Ectodermal cell (in vitro differentiated cells): Measurements from ENCODE around the gene HIPK4.

Experiments used
- H3K27ac ChIP-seq: 2 replicates; pipeline ENCODE4 v1.7.0; 2013; ENCODE audit warnings: mild to moderate bottlenecking, low read depth, low read length; ENCODE audit not compliant: insufficient read depth, poor library complexity, severe bottlenecking
- H3K27me3 ChIP-seq: 2 replicates; pipeline ENCODE4 v1.7.0; 2013; ENCODE audit warnings: mild to moderate bottlenecking, low read length; ENCODE audit not compliant: insufficient read depth, control insufficient read depth, poor library complexity, severe bottlenecking
- H3K36me3 ChIP-seq: one replicate; pipeline ENCODE4 v1.7.0; 2013; ENCODE audit warnings: low read length; ENCODE audit not compliant: control insufficient read depth, insufficient read depth
- H3K4me1 ChIP-seq: one replicate; pipeline ENCODE4 v1.7.0; 2013; ENCODE audit warnings: low read length; ENCODE audit not compliant: control insufficient read depth, insufficient read depth
- H3K4me3 ChIP-seq: 2 replicates; pipeline ENCODE4 v1.7.0; 2013; ENCODE audit warnings: low read depth, low read length, control low read depth; ENCODE audit not compliant: insufficient read depth
- H3K9me3 ChIP-seq: 2 replicates; pipeline ENCODE4 v1.7.0; 2013; ENCODE audit warnings: mild to moderate bottlenecking, low read length, moderate library complexity; ENCODE audit not compliant: control insufficient read depth
- WGBS, 2 experiments: methylation state at CpG; one replicate each; pipeline ENCODE4 v1.1.7; 2013; ENCODE audit warnings: missing lambda C conversion rate in 2 of 2; 5-methylcytosine and 5-hydroxymethylcytosine counted together

Gene HIPK4

DNA sequence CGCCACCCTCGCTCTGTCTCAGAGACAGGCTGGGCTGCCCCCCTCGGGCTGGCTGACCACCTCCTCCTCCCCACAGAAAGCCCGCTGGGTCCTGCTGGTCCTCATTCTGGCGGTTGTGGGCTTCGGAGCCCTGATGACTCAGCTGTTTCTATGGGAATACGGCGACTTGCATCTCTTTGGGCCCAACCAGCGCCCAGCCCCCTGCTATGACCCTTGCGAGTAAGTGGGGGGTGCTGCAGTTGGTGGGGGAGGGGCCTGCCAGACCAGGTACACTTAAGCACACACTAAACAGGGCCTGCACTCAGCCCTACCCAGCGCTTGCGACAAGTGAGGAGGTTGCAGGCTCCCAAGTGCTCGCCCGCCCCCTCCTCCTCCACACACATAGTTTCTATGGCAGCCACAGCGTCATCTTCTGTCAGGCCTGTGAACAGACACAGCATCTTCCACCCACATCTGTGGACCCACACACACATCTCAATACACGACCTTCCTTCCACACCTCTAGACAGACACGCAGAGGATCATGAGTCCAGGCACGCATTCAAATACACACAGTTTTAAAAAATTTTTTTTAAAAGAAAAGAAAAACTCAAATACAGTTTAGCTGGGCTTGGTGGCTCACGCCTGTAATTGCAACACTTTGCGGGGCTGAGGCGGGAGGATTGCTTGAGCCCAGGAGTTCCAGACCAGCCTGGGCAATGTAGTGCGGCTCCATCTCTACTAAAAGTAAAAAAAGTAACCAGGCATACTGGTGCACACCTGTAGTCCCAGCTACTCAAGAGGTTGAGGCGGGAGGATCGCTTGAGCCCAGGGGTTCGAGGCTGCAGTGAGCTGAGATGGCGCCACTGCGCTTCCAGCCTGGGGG is 23.1 kb downstream of the HIPK4 start:
- WGBS, 2 experiments = 39 to 43% methylated on average over 27 of the region's 27 CpGs
- Histone ChIP-seq H3K27ac (no peak overlapping the region), H3K4me1 (no peaks in the 10 kb centered on the region), H3K9me3 (no peaks in the 10 kb centered on the region), H3K27me3 (no peaks in the 10 kb centered on the region), H3K4me3 (peak overlapping the region; percentile 45), H3K36me3 (peaks cover 12% of the 10 kb centered on the region)

DNA sequence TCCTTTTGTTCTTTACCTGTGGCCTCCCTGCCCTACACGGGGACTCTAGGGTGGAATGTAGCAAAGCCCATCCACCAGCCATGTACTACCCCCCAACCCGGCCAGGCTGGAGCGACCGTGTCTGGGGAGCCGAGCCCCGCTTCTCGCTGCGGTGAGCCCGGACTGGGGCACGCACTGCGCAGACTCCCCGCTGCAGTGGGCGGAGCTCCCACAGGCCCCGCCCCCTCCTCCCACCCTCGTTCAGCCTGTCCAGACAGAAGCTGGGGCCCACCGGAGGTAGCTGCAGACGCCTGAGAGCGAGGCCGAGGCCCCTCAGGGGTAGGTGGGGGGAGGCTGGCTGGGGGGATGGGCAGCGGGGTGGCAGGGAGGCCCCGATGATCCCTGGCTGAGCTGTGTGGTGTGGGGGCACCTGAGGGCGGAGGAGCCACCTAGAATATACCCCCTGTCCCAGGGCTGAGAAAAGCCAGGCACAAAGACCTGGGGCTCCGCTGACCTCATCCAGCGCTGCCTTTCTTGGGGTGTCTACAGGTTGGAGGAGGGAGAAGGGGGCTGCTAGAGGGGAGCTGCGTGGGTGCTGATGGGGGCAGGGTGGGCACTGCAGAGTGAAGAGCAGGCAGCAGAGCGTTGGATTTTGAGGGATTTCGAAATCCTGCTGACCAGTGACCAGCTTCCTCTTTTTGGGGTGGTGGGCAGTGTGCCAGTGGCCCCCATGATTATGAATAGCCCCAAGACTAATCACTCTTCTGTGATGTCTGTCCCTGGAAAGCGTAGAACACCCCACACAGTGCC is 24.2 kb downstream of the HIPK4 start:
- Histone ChIP-seq H3K4me3 (peak overlapping the region; percentile 45), H3K4me1 (no peaks in the 10 kb centered on the region), H3K27ac (no peak overlapping the region), H3K36me3 (peaks cover 12% of the 10 kb centered on the region), H3K9me3 (no peaks in the 10 kb centered on the region), H3K27me3 (no peaks in the 10 kb centered on the region)
- whole genome bisulfite sequencing, 2 experiments = 4 to 6% methylated on average over 28 of the region's 28 CpGs

DNA sequence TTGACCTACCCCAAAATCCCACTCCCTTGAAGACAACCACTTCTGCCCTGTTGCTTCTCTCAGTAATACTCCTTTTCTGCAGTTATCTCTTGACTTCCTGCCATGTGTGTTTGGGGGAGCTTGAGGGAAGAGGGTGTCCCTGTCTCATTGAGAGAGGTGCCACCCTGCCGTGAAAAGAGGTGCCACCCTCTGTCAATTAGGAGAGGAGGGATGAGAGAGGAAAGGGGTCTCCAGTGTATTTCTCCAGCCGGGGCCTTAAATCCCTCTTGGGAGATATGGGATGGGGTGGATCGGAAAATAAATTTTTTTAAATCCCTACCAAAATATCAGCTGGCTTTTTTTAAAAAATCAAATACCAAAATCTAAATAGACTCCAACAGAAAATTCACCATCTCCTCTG is 25.0 kb downstream of the HIPK4 start:
- no peak overlapping the region for H3K27ac ChIP-seq
- H3K27me3 ChIP-seq = no peaks in the 10 kb centered on the region
- peaks cover 12% of the 10 kb centered on the region for H3K36me3 ChIP-seq
- H3K4me3 ChIP-seq = no peak overlapping the region
- 83 to 87% methylated on average over 2 to 3 of the region's 3 CpGs for WGBS, 2 experiments
- H3K9me3 ChIP-seq = no peaks in the 10 kb centered on the region
- H3K4me1 ChIP-seq = no peaks in the 10 kb centered on the region

DNA sequence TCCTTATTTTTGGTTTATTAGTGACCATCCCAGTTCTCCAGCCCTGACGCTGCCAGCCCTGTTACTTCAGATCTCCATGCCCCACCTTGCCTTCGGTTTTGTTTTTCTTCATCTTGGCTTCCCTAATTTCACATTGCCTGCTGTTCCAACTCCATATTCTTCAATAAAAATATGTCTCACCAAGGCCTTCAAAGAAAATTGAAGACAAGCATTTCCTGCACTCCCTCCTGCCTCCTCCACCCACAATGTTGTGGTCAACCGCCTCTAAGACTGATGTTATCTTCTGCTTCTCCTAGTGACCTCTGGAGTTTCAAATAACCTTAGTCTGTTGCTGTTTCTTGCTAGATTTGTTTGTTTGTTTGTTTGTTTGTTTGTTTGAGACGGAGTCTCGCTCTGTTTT is 26.9 kb downstream of the HIPK4 start:
- H3K9me3 ChIP-seq = no peaks in the 10 kb centered on the region
- no peak overlapping the region for H3K27ac ChIP-seq
- H3K36me3 ChIP-seq = peaks cover 3% of the 10 kb centered on the region
- H3K4me1 ChIP-seq = no peaks in the 10 kb centered on the region
- 90 to 95% methylated on average over 5 of the region's 5 CpGs for WGBS, 2 experiments
- H3K4me3 ChIP-seq = no peak overlapping the region
- no peaks in the 10 kb centered on the region for H3K27me3 ChIP-seq

DNA sequence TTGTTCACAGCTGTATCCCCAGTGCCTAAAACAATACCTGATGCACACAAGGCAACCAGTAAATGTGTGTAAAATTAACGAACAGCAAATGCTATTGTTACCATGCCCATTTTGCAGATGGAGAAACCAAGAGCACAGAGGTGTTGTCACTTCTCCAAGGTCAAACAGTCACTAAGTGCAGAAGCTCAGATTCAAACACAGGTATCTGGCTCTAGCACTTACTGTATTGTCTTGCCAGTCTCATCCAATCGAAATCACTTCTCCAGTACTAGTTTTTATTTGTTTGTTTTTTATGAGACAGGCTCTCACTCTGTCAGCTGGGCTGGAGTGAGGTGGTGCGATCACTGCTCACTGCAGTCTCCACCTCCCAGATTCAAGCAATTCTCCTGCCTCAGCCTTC is 27.8 kb downstream of the HIPK4 start:
- Histone ChIP-seq H3K36me3 (no peaks in the 10 kb centered on the region), H3K27ac (no peak overlapping the region), H3K4me1 (no peaks in the 10 kb centered on the region), H3K9me3 (no peaks in the 10 kb centered on the region), H3K27me3 (no peaks in the 10 kb centered on the region), H3K4me3 (no peak overlapping the region)
- WGBS, 2 experiments = 90 to 91% methylated on average over 3 of the region's 3 CpGs

DNA sequence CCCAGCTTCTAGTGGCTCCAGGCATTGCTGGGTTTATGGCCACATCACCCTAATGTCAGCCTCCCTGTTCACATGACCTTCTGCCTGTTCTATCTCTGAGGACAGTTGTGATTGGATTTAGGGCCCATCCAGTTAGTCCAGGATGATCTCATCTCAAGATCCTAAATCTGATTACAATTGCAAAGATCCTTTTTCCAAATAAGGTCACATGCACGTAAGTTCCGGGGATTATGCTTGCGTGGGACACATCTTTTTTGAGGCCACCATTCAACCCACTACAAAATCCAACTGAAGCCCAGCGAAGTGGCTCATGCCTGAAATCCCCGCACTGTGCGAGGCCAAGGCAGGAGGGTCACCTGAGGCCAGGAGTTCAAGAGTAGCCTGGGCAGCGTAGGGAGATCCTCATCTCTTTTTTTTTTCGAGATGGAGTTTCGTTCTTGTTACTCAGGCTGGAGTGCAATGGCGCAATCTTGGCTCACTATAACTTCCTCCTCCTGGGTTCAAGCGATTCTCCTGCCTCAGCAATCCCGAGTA is 29.2 kb downstream of the HIPK4 start:
- H3K4me1 ChIP-seq = no peaks in the 10 kb centered on the region
- H3K27ac ChIP-seq = no peak overlapping the region
- 93 to 95% methylated on average over 12 of the region's 12 CpGs for WGBS, 2 experiments
- no peak overlapping the region for H3K4me3 ChIP-seq
- H3K9me3 ChIP-seq = no peaks in the 10 kb centered on the region
- H3K36me3 ChIP-seq = no peaks in the 10 kb centered on the region
- no peaks in the 10 kb centered on the region for H3K27me3 ChIP-seq

DNA sequence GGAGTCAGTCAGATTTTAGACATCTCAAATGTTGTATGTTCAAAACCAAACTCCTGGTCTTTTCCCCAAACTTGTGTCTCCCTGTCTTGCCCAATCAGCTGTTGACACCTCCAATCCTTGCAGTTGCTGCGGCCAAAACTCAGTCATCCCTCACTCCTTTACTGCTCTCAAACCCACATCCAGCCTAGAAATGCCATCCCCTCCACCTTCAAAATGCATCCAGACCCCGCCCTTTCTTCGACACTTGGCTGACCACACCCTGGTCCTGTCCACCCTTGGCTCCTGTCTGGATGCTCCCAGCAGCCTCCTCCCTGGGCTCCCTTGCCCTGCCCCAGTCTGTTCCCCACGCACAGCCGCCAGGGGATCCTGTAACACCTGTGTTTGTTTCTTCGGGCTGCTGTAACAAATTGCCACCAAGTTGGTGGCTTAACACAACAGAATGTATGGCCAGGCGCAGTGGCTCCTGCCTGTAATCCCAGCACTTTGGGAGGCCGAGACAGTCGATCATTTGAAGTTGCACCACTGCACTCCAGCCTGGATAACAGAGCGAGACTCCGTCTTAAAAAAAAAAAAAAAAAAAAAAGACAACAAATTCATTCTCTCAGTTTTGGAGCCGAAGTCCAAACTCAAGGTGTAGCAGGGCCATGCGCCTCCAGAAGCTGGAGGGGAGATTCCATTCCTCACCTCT is 29.8 kb downstream of the HIPK4 start:
- no peaks in the 10 kb centered on the region for H3K4me1 ChIP-seq
- no peak overlapping the region for H3K4me3 ChIP-seq
- no peaks in the 10 kb centered on the region for H3K9me3 ChIP-seq
- no peak overlapping the region for H3K27ac ChIP-seq
- H3K36me3 ChIP-seq = no peaks in the 10 kb centered on the region
- no peaks in the 10 kb centered on the region for H3K27me3 ChIP-seq
- WGBS, 2 experiments = 87 to 91% methylated on average over 13 of the region's 13 CpGs

DNA sequence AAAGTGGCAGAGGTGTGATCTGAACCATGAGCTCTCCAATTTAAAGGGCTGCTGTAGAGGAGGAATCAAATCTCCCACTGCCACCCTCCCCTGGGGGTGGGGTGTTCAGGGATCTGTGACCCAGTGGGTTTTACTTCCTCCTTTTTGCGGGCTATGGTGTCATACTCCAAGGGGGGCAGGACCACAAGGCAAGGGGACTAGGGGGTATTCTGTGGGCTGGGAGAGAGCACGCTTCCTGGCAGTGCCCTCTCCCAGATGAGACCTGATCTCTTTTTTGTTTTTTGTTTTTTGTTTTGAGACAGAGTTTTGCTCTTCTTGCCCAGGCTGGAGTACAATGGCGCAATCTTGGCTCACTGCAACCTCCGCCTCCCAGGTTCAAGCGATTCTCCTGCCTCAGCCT is 31.2 kb downstream of the HIPK4 start:
- Histone ChIP-seq H3K27ac (no peak overlapping the region), H3K36me3 (no peaks in the 10 kb centered on the region), H3K4me1 (no peaks in the 10 kb centered on the region), H3K27me3 (no peaks in the 10 kb centered on the region), H3K4me3 (no peak overlapping the region), H3K9me3 (no peaks in the 10 kb centered on the region)
- WGBS, 2 experiments = 86 to 91% methylated on average over 3 to 5 of the region's 5 CpGs

DNA sequence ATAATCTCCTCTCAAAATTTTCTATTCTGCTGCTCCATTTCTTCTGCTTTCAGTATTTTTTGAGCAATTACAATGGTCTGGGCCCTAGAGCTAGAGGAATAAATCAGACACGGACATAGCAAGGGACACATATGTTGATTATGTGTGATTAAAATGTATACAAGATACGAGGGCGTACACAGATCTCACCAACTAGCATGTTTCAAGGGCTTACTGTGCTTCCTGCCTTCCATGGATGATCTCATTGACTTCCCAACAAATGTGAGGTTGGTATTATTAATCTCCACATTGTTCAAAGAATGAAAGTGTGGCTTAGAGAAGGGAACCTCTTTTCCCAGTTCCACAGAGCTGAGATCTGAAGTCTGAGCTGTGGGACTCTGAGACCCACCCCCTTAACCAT is 32.3 kb downstream of the HIPK4 start:
- H3K36me3 ChIP-seq = no peaks in the 10 kb centered on the region
- H3K4me3 ChIP-seq = no peak overlapping the region
- no peak overlapping the region for H3K27ac ChIP-seq
- WGBS, 2 experiments = 95 to 100% methylated on average over 3 of the region's 3 CpGs
- H3K9me3 ChIP-seq = no peaks in the 10 kb centered on the region
- no peaks in the 10 kb centered on the region for H3K27me3 ChIP-seq
- H3K4me1 ChIP-seq = no peaks in the 10 kb centered on the region
